ENCODE measurements around the gene FAM131B. TPM values are rescaled to one million over a fixed set of nuclear protein-coding genes. Genes with fewer than 3 reads are reported as not detected.

FAM131B gene
- total and polyA plus RNA-seq, 9 of the 15 experiments (the other 6 are each of a cell fraction or from before 2014, with no cell fraction given), result 0.03 to 0.04 TPM; not detected in 7

DNA sequence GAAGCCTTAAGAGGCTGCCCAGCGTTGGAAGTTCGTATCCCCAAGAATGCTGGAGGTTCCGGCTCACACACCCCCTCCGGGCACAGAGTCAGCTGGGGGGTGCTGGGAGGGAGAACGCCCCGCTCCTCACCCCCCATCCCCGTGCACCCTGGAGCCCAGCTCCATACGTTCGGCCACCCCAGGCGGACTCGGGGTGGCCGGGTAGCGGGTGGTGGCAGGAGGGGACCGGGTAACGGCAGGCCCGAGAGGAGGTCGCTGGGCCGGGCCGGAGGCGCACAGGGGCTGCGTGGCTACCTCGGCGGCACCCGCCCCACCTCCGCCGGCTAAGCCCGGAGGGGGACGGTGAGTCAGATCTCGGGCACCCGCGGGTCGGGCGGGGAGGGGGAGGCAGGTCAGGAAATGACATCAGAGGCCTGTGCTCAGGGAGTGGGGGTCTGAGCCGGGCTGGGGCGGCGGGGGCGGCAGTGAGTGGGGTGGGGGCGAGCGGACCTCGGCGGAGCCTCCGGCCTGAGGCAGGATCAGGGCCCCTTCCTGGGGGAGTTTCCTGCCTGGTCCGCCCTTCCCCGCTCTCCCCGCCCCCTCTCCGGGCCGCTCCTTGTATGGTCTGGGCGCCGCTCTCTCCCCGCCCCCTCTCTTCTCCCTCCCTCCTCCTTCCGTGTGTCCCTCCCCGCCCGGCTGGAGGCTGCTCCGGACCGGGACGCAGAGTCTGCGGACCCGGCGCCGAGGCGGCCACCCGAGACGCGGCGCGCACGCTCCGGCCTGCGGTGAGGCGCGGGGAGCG lies 18.3 kb upstream of the FAM131B start, which contains the start of gene ZYX (continued):
- TF ChIP-seq, protein P1, sequence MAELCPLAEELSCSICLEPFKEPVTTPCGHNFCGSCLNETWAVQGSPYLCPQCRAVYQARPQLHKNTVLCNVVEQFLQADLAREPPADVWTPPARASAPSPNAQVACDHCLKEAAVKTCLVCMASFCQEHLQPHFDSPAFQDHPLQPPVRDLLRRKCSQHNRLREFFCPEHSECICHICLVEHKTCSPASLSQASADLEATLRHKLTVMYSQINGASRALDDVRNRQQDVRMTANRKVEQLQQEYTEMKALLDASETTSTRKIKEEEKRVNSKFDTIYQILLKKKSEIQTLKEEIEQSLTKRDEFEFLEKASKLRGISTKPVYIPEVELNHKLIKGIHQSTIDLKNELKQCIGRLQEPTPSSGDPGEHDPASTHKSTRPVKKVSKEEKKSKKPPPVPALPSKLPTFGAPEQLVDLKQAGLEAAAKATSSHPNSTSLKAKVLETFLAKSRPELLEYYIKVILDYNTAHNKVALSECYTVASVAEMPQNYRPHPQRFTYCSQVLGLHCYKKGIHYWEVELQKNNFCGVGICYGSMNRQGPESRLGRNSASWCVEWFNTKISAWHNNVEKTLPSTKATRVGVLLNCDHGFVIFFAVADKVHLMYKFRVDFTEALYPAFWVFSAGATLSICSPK (IDR thresholded peaks at IDR 0.05; ENCODE audit: borderline replicate concordance), result no peak
- TF ChIP-seq PHB (CRISPR knock-in tag; IDR thresholded peaks at IDR 0.05), result no peak
- TF ChIP-seq ERF (CRISPR knock-in tag; IDR thresholded peaks at IDR 0.05), result peak; percentile 86
- TF ChIP-seq, protein P2, sequence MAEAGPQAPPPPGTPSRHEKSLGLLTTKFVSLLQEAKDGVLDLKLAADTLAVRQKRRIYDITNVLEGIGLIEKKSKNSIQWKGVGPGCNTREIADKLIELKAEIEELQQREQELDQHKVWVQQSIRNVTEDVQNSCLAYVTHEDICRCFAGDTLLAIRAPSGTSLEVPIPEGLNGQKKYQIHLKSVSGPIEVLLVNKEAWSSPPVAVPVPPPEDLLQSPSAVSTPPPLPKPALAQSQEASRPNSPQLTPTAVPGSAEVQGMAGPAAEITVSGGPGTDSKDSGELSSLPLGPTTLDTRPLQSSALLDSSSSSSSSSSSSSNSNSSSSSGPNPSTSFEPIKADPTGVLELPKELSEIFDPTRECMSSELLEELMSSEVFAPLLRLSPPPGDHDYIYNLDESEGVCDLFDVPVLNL (CRISPR knock-in tag; IDR thresholded peaks at IDR 0.05; ENCODE audit: low read depth), result 0 out of 2 replicates have a peak, but pooled peaks have one; percentile 10
- TF ChIP-seq, protein P3, sequence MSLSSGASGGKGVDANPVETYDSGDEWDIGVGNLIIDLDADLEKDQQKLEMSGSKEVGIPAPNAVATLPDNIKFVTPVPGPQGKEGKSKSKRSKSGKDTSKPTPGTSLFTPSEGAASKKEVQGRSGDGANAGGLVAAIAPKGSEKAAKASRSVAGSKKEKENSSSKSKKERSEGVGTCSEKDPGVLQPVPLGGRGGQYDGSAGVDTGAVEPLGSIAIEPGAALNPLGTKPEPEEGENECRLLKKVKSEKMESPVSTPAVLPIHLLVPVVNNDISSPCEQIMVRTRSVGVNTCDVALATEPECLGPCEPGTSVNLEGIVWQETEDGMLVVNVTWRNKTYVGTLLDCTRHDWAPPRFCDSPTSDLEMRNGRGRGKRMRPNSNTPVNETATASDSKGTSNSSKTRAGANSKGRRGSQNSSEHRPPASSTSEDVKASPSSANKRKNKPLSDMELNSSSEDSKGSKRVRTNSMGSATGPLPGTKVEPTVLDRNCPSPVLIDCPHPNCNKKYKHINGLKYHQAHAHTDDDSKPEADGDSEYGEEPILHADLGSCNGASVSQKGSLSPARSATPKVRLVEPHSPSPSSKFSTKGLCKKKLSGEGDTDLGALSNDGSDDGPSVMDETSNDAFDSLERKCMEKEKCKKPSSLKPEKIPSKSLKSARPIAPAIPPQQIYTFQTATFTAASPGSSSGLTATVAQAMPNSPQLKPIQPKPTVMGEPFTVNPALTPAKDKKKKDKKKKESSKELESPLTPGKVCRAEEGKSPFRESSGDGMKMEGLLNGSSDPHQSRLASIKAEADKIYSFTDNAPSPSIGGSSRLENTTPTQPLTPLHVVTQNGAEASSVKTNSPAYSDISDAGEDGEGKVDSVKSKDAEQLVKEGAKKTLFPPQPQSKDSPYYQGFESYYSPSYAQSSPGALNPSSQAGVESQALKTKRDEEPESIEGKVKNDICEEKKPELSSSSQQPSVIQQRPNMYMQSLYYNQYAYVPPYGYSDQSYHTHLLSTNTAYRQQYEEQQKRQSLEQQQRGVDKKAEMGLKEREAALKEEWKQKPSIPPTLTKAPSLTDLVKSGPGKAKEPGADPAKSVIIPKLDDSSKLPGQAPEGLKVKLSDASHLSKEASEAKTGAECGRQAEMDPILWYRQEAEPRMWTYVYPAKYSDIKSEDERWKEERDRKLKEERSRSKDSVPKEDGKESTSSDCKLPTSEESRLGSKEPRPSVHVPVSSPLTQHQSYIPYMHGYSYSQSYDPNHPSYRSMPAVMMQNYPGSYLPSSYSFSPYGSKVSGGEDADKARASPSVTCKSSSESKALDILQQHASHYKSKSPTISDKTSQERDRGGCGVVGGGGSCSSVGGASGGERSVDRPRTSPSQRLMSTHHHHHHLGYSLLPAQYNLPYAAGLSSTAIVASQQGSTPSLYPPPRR (CRISPR knock-in tag; IDR thresholded peaks at IDR 0.05; ENCODE audit: borderline replicate concordance), result no peak
- TF ChIP-seq CREM (IDR thresholded peaks at IDR 0.05; ENCODE audit: low read depth), result peak; percentile 90
- TF ChIP-seq SAFB (IDR thresholded peaks at IDR 0.05; ENCODE audit: borderline replicate concordance, low read depth, low read length), result 0 out of 2 replicates have a peak, but pooled peaks have one; percentile 19
- no peak for TF ChIP-seq NFIX (CRISPR knock-in tag; IDR thresholded peaks at IDR 0.05; ENCODE audit: low read depth)
- TF ChIP-seq ZNF3 (CRISPR knock-in tag; IDR thresholded peaks at IDR 0.05), result no peak
- no peak for TF ChIP-seq ZNF507 (tag; conservative IDR thresholded peaks at IDR 0.05)
- no peak; the same call in 1 of the 2 replicates for TF ChIP-seq NCOA1 (IDR thresholded peaks at IDR 0.05; ENCODE audit: low read depth)
- TF ChIP-seq, protein P4, sequence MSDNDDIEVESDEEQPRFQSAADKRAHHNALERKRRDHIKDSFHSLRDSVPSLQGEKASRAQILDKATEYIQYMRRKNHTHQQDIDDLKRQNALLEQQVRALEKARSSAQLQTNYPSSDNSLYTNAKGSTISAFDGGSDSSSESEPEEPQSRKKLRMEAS (CRISPR knock-in tag; IDR thresholded peaks at IDR 0.05), result peak; percentile 61
- TF ChIP-seq PHTF2 (CRISPR knock-in tag; IDR thresholded peaks at IDR 0.05), result no peak
- no peak for TF ChIP-seq ZNF174 (CRISPR knock-in tag; IDR thresholded peaks at IDR 0.05)
- TF ChIP-seq NFYB (IDR thresholded peaks at IDR 0.05; ENCODE audit: extremely low read depth, insufficient read length), result no peak
- peak; percentile 93 to 95 for TF ChIP-seq MAZ (CRISPR knock-in tag; conservative IDR thresholded peaks at IDR 0.05 in 1 of 2, IDR thresholded peaks at IDR 0.05 in 1 of 2)
- TF ChIP-seq PPARD (CRISPR knock-in tag; IDR thresholded peaks at IDR 0.05), result no peak
- 0 out of 2 replicates have a peak, but pooled peaks have one; percentile 22 for TF ChIP-seq ZEB2 (IDR thresholded peaks at IDR 0.05)
- TF ChIP-seq, protein P5, sequence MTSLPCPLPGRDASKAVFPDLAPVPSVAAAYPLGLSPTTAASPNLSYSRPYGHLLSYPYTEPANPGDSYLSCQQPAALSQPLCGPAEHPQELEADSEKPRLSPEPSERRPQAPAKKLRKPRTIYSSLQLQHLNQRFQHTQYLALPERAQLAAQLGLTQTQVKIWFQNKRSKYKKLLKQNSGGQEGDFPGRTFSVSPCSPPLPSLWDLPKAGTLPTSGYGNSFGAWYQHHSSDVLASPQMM (CRISPR knock-in tag; IDR thresholded peaks at IDR 0.05), result no peak
